NCI-H128 (cell line): ENCODE data around the gene COA3.

Source experiments
- DNase-seq: peaks from one replicate; lab custom pipeline; 2025; ENCODE audit not compliant: unreplicated experiment; lab: John Stamatoyannopoulos, UW

COA3 gene

GRCh38 chr17:42818379-42818778 is 19.9 kb upstream of the COA3 start:
- no peak for DNase-seq

- DNase-seq, result no peak
These were observed 19.4 kb upstream of the COA3 start for GRCh38 chr17:42817866-42818265.

GRCh38 chr17:42814633-42815399 is 16.3 kb upstream of the COA3 start:
- no peak for DNase-seq

GRCh38 chr17:42809250-42809649 is 10.7 kb upstream of the COA3 start:
- DNase-seq, result no peak

- DNase-seq, result no peak
These were observed 7.7 kb upstream of the COA3 start for GRCh38 chr17:42806249-42806648.

GRCh38 chr17:42804918-42805367 is 6.4 kb upstream of the COA3 start:
- DNase-seq, result no peak

- DNase-seq, result no peak
These were observed 4.8 kb upstream of the COA3 start for GRCh38 chr17:42803074-42803883.

GRCh38 chr17:42798011-42798382 is 507 bp downstream of the COA3 start:
- no peak for DNase-seq

- no peak for DNase-seq
These were observed 1.2 kb downstream of the COA3 start for GRCh38 chr17:42797067-42798007.

- DNase-seq, result no peak
These were observed 2.3 kb downstream of the COA3 start for GRCh38 chr17:42796066-42796758.

GRCh38 chr17:42795465-42795864 is 3.0 kb downstream of the COA3 start:
- no peak for DNase-seq

GRCh38 chr17:42795061-42795460 is 3.4 kb downstream of the COA3 start:
- no peak for DNase-seq

- no peak for DNase-seq
These were observed 6.0 kb downstream of the COA3 start for GRCh38 chr17:42792545-42792944.

- no peak for DNase-seq
These were observed 6.6 kb downstream of the COA3 start for GRCh38 chr17:42791948-42792347.

- no peak for DNase-seq
These were observed 11.2 kb downstream of the COA3 start for GRCh38 chr17:42787266-42787665.

- no peak for DNase-seq
These were observed 13.5 kb downstream of the COA3 start for GRCh38 chr17:42784811-42785592.

GRCh38 chr17:42784409-42784808 is 14.1 kb downstream of the COA3 start:
- DNase-seq, result no peak

GRCh38 chr17:42783791-42784138 is 14.7 kb downstream of the COA3 start:
- no peak for DNase-seq

GRCh38 chr17:42783062-42783790 is 15.3 kb downstream of the COA3 start:
- DNase-seq, result no peak
